Neural cell (in vitro differentiated cells): ENCODE results near the gene PRDX5.

Experiments
- RAD21 ChIP-seq: fragments of 450-650 bp; conservative IDR thresholded peaks from 2 replicates; pipeline ENCODE4 v1.6.1; 2014; ENCODE audit warnings: antibody characterized with exemption, mild to moderate bottlenecking, moderate library complexity
- SMC3 ChIP-seq: fragments of 450-650 bp; conservative IDR thresholded peaks from 2 replicates; pipeline ENCODE4 v1.6.1; 2014; ENCODE audit warnings: antibody characterized with exemption, mild to moderate bottlenecking, moderate library complexity; ENCODE audit not compliant: poor library complexity
- TAF1 ChIP-seq: IDR thresholded peaks from 2 replicates; pipeline ENCODE4 v1.6.1; 2012; ENCODE audit warnings: low read depth
- TF ChIP-seq, protein P1 (sequence below): IDR thresholded peaks from 2 replicates; pipeline ENCODE4 v1.6.1; 2012; ENCODE audit warnings: borderline replicate concordance

DNA sequence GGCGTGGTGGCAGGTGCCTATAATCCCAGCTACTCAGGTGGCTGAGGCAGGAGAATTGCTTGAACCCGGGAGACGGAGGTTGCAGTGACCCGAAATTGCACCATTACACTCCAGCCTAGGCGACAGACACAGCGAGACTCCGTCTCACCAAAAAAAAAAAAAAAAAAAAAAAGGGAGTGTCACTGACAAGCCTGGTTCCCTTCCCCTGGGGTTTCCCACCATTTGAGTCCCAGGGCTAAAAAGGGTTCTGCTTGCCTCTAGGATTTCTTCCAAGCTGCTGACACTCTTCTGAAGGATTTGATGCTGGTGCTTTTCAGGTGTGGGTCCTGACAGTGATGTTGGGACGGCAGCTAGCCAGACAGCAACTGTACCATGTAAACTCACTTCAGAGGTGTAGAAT lies 20.8 kb downstream of the PRDX5 start:
- TF ChIP-seq SMC3 (no peak), TAF1 (no peak), RAD21 (no peak)
- TF ChIP-seq, protein P1, sequence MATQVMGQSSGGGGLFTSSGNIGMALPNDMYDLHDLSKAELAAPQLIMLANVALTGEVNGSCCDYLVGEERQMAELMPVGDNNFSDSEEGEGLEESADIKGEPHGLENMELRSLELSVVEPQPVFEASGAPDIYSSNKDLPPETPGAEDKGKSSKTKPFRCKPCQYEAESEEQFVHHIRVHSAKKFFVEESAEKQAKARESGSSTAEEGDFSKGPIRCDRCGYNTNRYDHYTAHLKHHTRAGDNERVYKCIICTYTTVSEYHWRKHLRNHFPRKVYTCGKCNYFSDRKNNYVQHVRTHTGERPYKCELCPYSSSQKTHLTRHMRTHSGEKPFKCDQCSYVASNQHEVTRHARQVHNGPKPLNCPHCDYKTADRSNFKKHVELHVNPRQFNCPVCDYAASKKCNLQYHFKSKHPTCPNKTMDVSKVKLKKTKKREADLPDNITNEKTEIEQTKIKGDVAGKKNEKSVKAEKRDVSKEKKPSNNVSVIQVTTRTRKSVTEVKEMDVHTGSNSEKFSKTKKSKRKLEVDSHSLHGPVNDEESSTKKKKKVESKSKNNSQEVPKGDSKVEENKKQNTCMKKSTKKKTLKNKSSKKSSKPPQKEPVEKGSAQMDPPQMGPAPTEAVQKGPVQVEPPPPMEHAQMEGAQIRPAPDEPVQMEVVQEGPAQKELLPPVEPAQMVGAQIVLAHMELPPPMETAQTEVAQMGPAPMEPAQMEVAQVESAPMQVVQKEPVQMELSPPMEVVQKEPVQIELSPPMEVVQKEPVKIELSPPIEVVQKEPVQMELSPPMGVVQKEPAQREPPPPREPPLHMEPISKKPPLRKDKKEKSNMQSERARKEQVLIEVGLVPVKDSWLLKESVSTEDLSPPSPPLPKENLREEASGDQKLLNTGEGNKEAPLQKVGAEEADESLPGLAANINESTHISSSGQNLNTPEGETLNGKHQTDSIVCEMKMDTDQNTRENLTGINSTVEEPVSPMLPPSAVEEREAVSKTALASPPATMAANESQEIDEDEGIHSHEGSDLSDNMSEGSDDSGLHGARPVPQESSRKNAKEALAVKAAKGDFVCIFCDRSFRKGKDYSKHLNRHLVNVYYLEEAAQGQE, result no peak
